H1 (cell line): ENCODE measurements around the gene CCDC63. TPM values are rescaled to one million over a fixed set of nuclear protein-coding genes. Genes with fewer than 3 reads are reported as not detected.
A peak's percentile ranks its signal among the peaks of the same experiment; 100 is the strongest.

Experiments used
- CTCF ChIA-PET: fragments of 300-600 bp; sonication (Branson Sonifier 250); formaldehyde crosslinking; loops from one replicate; lab custom pipeline; 2021; ENCODE audit not compliant: partially characterized antibody; lab: Charles Lee
- POLR2A ChIA-PET: fragments of 300-600 bp; sonication (Branson Sonifier 250); formaldehyde crosslinking; loops from one replicate; lab custom pipeline; 2021; ENCODE audit warnings: inconsistent platforms; ENCODE audit not compliant: partially characterized antibody; lab: Charles Lee
- DNase-seq, 2 experiments: peaks; one replicate each; pipeline versions ENCODE4 v3.0.0 to v3.0.0-alpha.2; 2010 to 2022; ENCODE audit warnings: low spot score in 2 of 2, low read depth in 1 of 2, mixed read lengths in 1 of 2
- FAIRE-seq: peaks from 2 replicates; lab custom pipeline; 2011; peaks lifted over from hg19 to GRCh38; lab: Jason Lieb, UNC
- H2AFZ ChIP-seq: 2 replicates; pipeline ENCODE4 v1.8.1; 2012; ENCODE audit warnings: low read length, inconsistent platforms
- H2AK5ac ChIP-seq: 2 replicates; pipeline ENCODE4 v1.6.1; 2013; ENCODE audit warnings: low read depth, low read length
- H2BK120ac ChIP-seq: replicated peaks from 2 replicates; pipeline ENCODE3; 2013; ENCODE audit warnings: low read depth, low read length, inconsistent platforms
- H2BK12ac ChIP-seq: 2 replicates; pipeline ENCODE4 v1.6.1; 2013; ENCODE audit warnings: low read depth, low read length
- H2BK15ac ChIP-seq: 2 replicates; pipeline ENCODE4 v1.6.1; 2013; ENCODE audit warnings: low read length
- H2BK20ac ChIP-seq: 2 replicates; pipeline ENCODE4 v1.6.1; 2013; ENCODE audit warnings: low read length
- H2BK5ac ChIP-seq: 2 replicates; pipeline ENCODE4 v1.6.1; 2013; ENCODE audit warnings: low read depth, low read length
- H3K14ac ChIP-seq: 2 replicates; pipeline ENCODE4 v1.6.1; 2013; ENCODE audit warnings: inconsistent platforms; ENCODE audit not compliant: insufficient read length
- H3K18ac ChIP-seq: 2 replicates; pipeline ENCODE4 v1.6.1; 2013; ENCODE audit warnings: low read length; ENCODE audit errors: extremely low read depth
- H3K23ac ChIP-seq: 2 replicates; pipeline ENCODE4 v1.6.1; 2013; ENCODE audit warnings: inconsistent platforms; ENCODE audit not compliant: insufficient read length
- H3K23me2 ChIP-seq: 2 replicates; pipeline ENCODE4 v1.6.1; 2013; ENCODE audit warnings: low read depth, low read length
- H3K27ac ChIP-seq: 2 replicates; pipeline ENCODE4 v1.6.1; 2011; ENCODE audit warnings: low read depth, low read length, inconsistent platforms
- H3K27me3 ChIP-seq, 4 experiments: replicated peaks in 1 of 4; 1 replicate in 1 of 4; 2 replicates in 3 of 4; pipeline versions ENCODE4 v1.6.1 to v1.8.1; 2011 to 2013; ENCODE audit warnings: low read length in 3 of 4, mild to moderate bottlenecking in 3 of 4, inconsistent platforms in 2 of 4, mixed read lengths in 2 of 4, moderate library complexity in 1 of 4; ENCODE audit not compliant: control insufficient read depth in 3 of 4, insufficient read depth in 3 of 4; ENCODE audit errors: extremely low read depth in 1 of 4
- H3K36me3 ChIP-seq, 4 experiments: 2 replicates each; pipeline versions ENCODE4 v1.6.1 to v1.8.1; 2011 to 2013; ENCODE audit warnings: mild to moderate bottlenecking in 4 of 4, low read length in 3 of 4, moderate library complexity in 2 of 4, control low read depth in 1 of 4, inconsistent platforms in 1 of 4; ENCODE audit not compliant: insufficient read depth in 4 of 4, control insufficient read depth in 2 of 4
- H3K4ac ChIP-seq: replicated peaks from 2 replicates; pipeline ENCODE3; 2013; ENCODE audit warnings: low read length, low read depth, mixed read lengths, inconsistent platforms; ENCODE audit not compliant: insufficient read length
- H3K4me1 ChIP-seq, 4 experiments: replicated peaks in 1 of 4; 1 replicate in 1 of 4; 2 replicates in 3 of 4; pipeline versions ENCODE4 v1.6.1 to v1.8.1; 2011 to 2013; ENCODE audit warnings: low read length in 3 of 4, inconsistent platforms in 2 of 4, mixed read lengths in 1 of 4; ENCODE audit not compliant: insufficient read depth in 4 of 4, control insufficient read depth in 3 of 4
- H3K4me2 ChIP-seq, 2 experiments: 2 replicates each; pipeline versions ENCODE4 v1.6.1 to v1.8.1; 2011 to 2013; ENCODE audit warnings: low read depth in 2 of 2, low read length in 2 of 2, control low read depth in 1 of 2, inconsistent platforms in 1 of 2, mild to moderate bottlenecking in 1 of 2; ENCODE audit not compliant: insufficient read depth in 1 of 2
- H3K4me3 ChIP-seq, 4 experiments: fragments of 200-600, 300-600 bp in 1 of 4; sonication (generic), shearing (Covaris generic), sonication (Bioruptor Twin) in 1 of 4; 2 replicates each; pipeline versions ENCODE4 v1.5.1 to v1.8.1; 2011 to 2016; ENCODE audit warnings: low read length in 4 of 4, low read depth in 3 of 4, control low read depth in 2 of 4, inconsistent platforms in 2 of 4, mild to moderate bottlenecking in 2 of 4, mixed read lengths in 1 of 4, moderate library complexity in 1 of 4; ENCODE audit not compliant: insufficient read depth in 2 of 4; ENCODE audit errors: extremely low read depth in 1 of 4
- H3K56ac ChIP-seq: replicated peaks from 2 replicates; pipeline ENCODE3; 2013; ENCODE audit warnings: low read depth, mild to moderate bottlenecking, mixed read lengths, low read length, inconsistent platforms; ENCODE audit not compliant: insufficient read length
- H3K79me1 ChIP-seq: 2 replicates; pipeline ENCODE4 v1.6.1; 2013; ENCODE audit warnings: low read depth, low read length, control low read depth
- H3K79me2 ChIP-seq, 2 experiments: 2 replicates each; pipeline versions ENCODE4 v1.6.1 to v1.8.1; 2012 to 2013; ENCODE audit warnings: low read length in 2 of 2, mild to moderate bottlenecking in 2 of 2, inconsistent platforms in 1 of 2; ENCODE audit not compliant: insufficient read depth in 2 of 2, control insufficient read depth in 1 of 2
- H3K9ac ChIP-seq, 4 experiments: replicated peaks in 1 of 4; 1 replicate in 1 of 4; 2 replicates in 3 of 4; pipeline versions ENCODE4 v1.6.1 to v1.8.1; 2011 to 2013; ENCODE audit warnings: low read depth in 3 of 4, low read length in 3 of 4, control low read depth in 2 of 4, mild to moderate bottlenecking in 2 of 4, moderate library complexity in 2 of 4, inconsistent platforms in 1 of 4; ENCODE audit errors: extremely low read depth in 1 of 4
- H3K9me3 ChIP-seq, 2 experiments: 2 replicates each; pipeline versions ENCODE4 v1.6.1 to v1.8.1; 2012 to 2013; ENCODE audit warnings: mild to moderate bottlenecking in 2 of 2, moderate library complexity in 2 of 2, control low read depth in 1 of 2, inconsistent platforms in 1 of 2, low read depth in 1 of 2, low read length in 1 of 2, mixed read lengths in 1 of 2; ENCODE audit not compliant: insufficient read depth in 2 of 2
- H4K20me1 ChIP-seq, 2 experiments: replicated peaks in 1 of 2; 2 replicates each; pipeline versions ENCODE3 to v1.8.1; 2011 to 2013; ENCODE audit warnings: inconsistent platforms in 2 of 2, low read length in 2 of 2, mild to moderate bottlenecking in 1 of 2; ENCODE audit not compliant: insufficient read depth in 2 of 2, control insufficient read depth in 1 of 2
- H4K5ac ChIP-seq: 2 replicates; pipeline ENCODE4 v1.6.1; 2013; ENCODE audit warnings: low read length, low read depth, mixed read lengths, inconsistent platforms; ENCODE audit not compliant: insufficient read length
- H4K8ac ChIP-seq: 2 replicates; pipeline ENCODE4 v1.8.0; 2013; ENCODE audit warnings: mild to moderate bottlenecking, moderate library complexity, low read length, inconsistent platforms; ENCODE audit not compliant: insufficient read depth; ENCODE audit errors: extremely low read depth
- H4K91ac ChIP-seq: replicated peaks from 2 replicates; pipeline ENCODE3; 2013; ENCODE audit warnings: low read length, mixed read lengths, inconsistent platforms; ENCODE audit not compliant: insufficient read length
- ASH2L ChIP-seq: fragments of 200-600, 300-600 bp; sonication (generic); IDR thresholded peaks from one replicate; pipeline ENCODE4 v1.7.1; 2017; ENCODE audit warnings: low read length
- CEBPB ChIP-seq: IDR thresholded peaks from 2 replicates; pipeline ENCODE4 v1.6.1; 2012; ENCODE audit warnings: low read depth, low read length
- CHD1 ChIP-seq: IDR thresholded peaks from 2 replicates; pipeline ENCODE4 v1.6.1; 2012; ENCODE audit warnings: low read depth, low read length, improper control_type of control experiment
- EGR1 ChIP-seq: IDR thresholded peaks from 2 replicates; pipeline ENCODE4 v1.6.1; 2011; ENCODE audit warnings: low read depth, low read length, borderline replicate concordance
- GABPA ChIP-seq: IDR thresholded peaks from 2 replicates; pipeline ENCODE4 v1.6.1; 2011; ENCODE audit warnings: mild to moderate bottlenecking, low read length, moderate library complexity, borderline replicate concordance; ENCODE audit not compliant: insufficient read depth
- HDAC6 ChIP-seq: IDR thresholded peaks from one replicate; pipeline ENCODE4 v1.7.1; 2012; ENCODE audit warnings: low read depth, mild to moderate bottlenecking, inconsistent platforms, low read length, moderate library complexity
- POLR2AphosphoS5 ChIP-seq: IDR thresholded peaks from 2 replicates; pipeline ENCODE4 v1.6.1; 2011; ENCODE audit warnings: low read depth, low read length
- RNF2 ChIP-seq: fragments of 200-900, 300-1000 bp; sonication (generic); IDR thresholded peaks from 2 replicates; pipeline ENCODE4 v1.7.1; 2016; ENCODE audit warnings: borderline replicate concordance, low read depth, mild to moderate bottlenecking, antibody characterized with exemption, low read length; ENCODE audit not compliant: poor library complexity, severe bottlenecking; ENCODE audit errors: missing control alignments
- TAF7 ChIP-seq: optimal IDR thresholded peaks from 2 replicates; pipeline ENCODE3; 2011; ENCODE audit warnings: low read depth, mild to moderate bottlenecking, inconsistent platforms, low read length, moderate library complexity, borderline replicate concordance
- TCF12 ChIP-seq: IDR thresholded peaks from 2 replicates; pipeline ENCODE4 v1.6.1; 2011; ENCODE audit warnings: low read depth, mild to moderate bottlenecking, low read length
- WGBS, 2 experiments: shearing (Covaris generic) in 1 of 2; methylation state at CpG; one replicate each; pipeline versions ENCODE4 v1.1.6 to v1.1.7; 2013 to 2015; ENCODE audit warnings: low lambda C conversion rate in 2 of 2, mixed read lengths in 2 of 2, inconsistent platforms in 1 of 2, low coverage in 1 of 2, missing lambda C conversion rate in 1 of 2; ENCODE audit not compliant: insufficient replicate concordance in 2 of 2, insufficient coverage in 1 of 2, insufficient read length in 1 of 2; ENCODE audit errors: extremely low coverage in 1 of 2, missing lambda C conversion rate in 1 of 2; 5-methylcytosine and 5-hydroxymethylcytosine counted together
- polyA plus RNA-seq, 7 experiments: library from polyadenylated mRNA; depleted of rRNA in 3 of 7; stranded (reverse) in 5 of 7; unstranded in 2 of 7; fragments of >200 nt in 5 of 7; fragments of 200-250 nt in 2 of 7; gene quantifications; 1 replicate in 5 of 7; 2 replicates in 1 of 7; 4 replicates in 1 of 7; pipeline versions ENCODE4 v1.2.1 to v1.2.3, GENCODE V29; 2011 to 2013; ENCODE audit warnings: missing spikeins in 2 of 7, mixed read lengths in 2 of 7
- total RNA-seq: library from RNA; stranded (reverse); fragmentation: NEBNext Ultra II Directional; extraction: Animal tissue kit (Norgen Biotek cat#: 25700); gene quantifications from 2 replicates; pipeline ENCODE4 v1.2.1, GENCODE V29; 2021
- TF ChIP-seq, protein P1 (sequence below): IDR thresholded peaks from 2 replicates; pipeline ENCODE4 v1.6.1; 2011; ENCODE audit warnings: low read depth, mild to moderate bottlenecking, low read length; ENCODE audit not compliant: insufficient read depth

The CCDC63 gene
- total and polyA plus RNA-seq, 2 of the 8 experiments (the other 6 are each of a cell fraction or from before 2014, with no cell fraction given): 0.42 to 0.93 TPM

DNA sequence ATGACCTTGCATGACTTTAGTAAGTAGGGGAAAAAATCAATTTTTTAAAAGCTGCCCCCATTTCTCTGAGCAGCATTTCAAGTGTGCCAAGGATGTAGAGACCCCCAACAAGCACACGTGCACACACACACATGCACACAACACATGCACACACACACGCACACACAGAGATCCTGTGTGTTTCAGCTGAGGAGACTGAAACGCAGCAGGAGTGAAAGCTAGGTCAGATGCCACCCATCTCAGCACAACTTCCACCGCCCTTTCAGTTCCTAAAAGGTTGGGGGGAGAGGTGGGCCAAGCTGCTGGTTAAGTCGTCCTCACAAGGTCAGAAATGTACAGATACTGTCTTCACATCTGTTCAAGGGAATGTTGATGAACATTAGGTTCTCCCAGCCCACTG, 59.7 kb downstream of the CCDC63 start:
- H4K91ac ChIP-seq: no peak overlapping the region
- peaks cover 0 to 2% (median 0%) of the 10 kb centered on the region in 4 experiments; a peak in 1 of 7 replicates for H3K27me3 ChIP-seq
- no peak overlapping the region for H4K8ac ChIP-seq
- no peak overlapping the region for H3K27ac ChIP-seq
- DNase-seq (no peak), FAIRE-seq (no peak)
- no peak overlapping the region for H3K9ac ChIP-seq
- no peak overlapping the region for H3K4me3 ChIP-seq
- H3K4me1 ChIP-seq: peaks cover 0 to 6% (median 0%) of the 10 kb centered on the region in 4 experiments; a peak in 2 of 7 replicates
- H3K56ac ChIP-seq: no peak overlapping the region
- POLR2A ChIA-PET: interaction anchor here (0.7 to 1.1 kb wide), 3 partner anchors 10 to 401 kb away, joined by 3 read pairs; no protein-coding TSS in a partner anchor
- H4K20me1 ChIP-seq: no peaks in the 10 kb centered on the region
- no peak overlapping the region for H3K14ac ChIP-seq
- no peak overlapping the region for H2BK5ac ChIP-seq
- H2BK120ac ChIP-seq: no peak overlapping the region
- no peaks in the 10 kb centered on the region for H3K36me3 ChIP-seq
- no peaks in the 10 kb centered on the region for H3K9me3 ChIP-seq
- H2AK5ac ChIP-seq: peak overlapping the region; percentile 75; the same call in 1 of the 2 replicates
- no peak overlapping the region for H3K4me2 ChIP-seq
- no peaks in the 10 kb centered on the region for H3K79me1 ChIP-seq
- H3K79me2 ChIP-seq: no peaks in the 10 kb centered on the region
- CTCF ChIA-PET: interaction anchor here (1.0 kb wide), 1 partner anchor 22 kb away, joined by 3 read pairs; no protein-coding TSS in a partner anchor
- no peak overlapping the region for H3K18ac ChIP-seq
- no peak overlapping the region for H3K23ac ChIP-seq
- no peak overlapping the region for H2BK15ac ChIP-seq
- H2BK20ac ChIP-seq: no peak overlapping the region
- no peak overlapping the region for H2AFZ ChIP-seq
- H3K4ac ChIP-seq: no peak overlapping the region
- H2BK12ac ChIP-seq: no peak overlapping the region
- H4K5ac ChIP-seq: no peak overlapping the region
- 88% methylated on average over 5 of the region's 5 CpGs; no CpG with 5 or more reads in 1 of the 2 experiments for WGBS, 2 experiments
- no peaks in the 10 kb centered on the region for H3K23me2 ChIP-seq
- TF ChIP-seq GABPA (no peak), CHD1 (no peak), TCF12 (no peak), TAF7 (no peak), ASH2L (no peak), EGR1 (no peak), CEBPB (no peak), POLR2AphosphoS5 (no peak), RNF2 (no peak), HDAC6 (no peak)
- TF ChIP-seq, protein P1, sequence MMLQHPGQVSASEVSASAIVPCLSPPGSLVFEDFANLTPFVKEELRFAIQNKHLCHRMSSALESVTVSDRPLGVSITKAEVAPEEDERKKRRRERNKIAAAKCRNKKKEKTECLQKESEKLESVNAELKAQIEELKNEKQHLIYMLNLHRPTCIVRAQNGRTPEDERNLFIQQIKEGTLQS: no peak
